A673 (cell line): ENCODE data around the gene RALGPS1.

Experiments used
- CTCF ChIP-seq: fragments of 300-800, 200-600 bp; sonication (generic); conservative IDR thresholded peaks from 2 replicates; pipeline ENCODE4 v1.5.1; 2017; ENCODE audit warnings: low read depth, mild to moderate bottlenecking, antibody characterized with exemption, low read length, moderate library complexity, mixed read lengths
- EZH2 ChIP-seq: fragments of 200-600 bp; sonication (generic); IDR thresholded peaks from 2 replicates; pipeline ENCODE4 v1.6.1; 2017; ENCODE audit warnings: borderline replicate concordance, low read depth, mild to moderate bottlenecking, mixed read lengths, antibody characterized with exemption, low read length; ENCODE audit not compliant: poor library complexity, severe bottlenecking

GRCh38 chr9:127163409-127163808 lies 248.8 kb downstream of the RALGPS1 start:
- TF ChIP-seq CTCF (no peak), EZH2 (no peak)
